ENCODE data around the gene PRPSAP1.

The PRPSAP1 gene

DNA sequence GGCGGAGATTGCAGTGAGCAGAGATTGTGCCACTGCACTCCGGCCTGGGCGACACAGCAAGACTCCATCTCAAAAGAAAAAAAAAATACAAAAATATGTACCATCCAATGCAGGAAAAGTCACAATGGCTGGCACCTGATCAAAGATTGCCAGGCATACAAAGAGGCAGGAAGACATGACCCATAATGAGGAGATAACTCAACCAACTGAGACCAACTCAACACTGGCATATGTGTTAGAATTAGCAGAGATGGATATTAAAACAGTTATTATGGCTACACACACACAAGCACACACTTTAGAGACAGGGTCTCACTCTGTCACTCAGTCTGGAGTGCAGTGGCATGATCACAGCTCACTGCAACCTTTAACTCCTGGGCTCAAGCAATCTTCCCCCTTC lies 56.3 kb downstream of the PRPSAP1 start:
- no peak for DNase-seq (ENCODE audit: low read depth)
- no peak for TF ChIP-seq CTCF (IDR thresholded peaks at IDR 0.05; ENCODE audit: low read length, missing control alignments)
- no peak overlapping the region for H3K4me3 ChIP-seq (replicated peaks; ENCODE audit: low read depth, low read length)

DNA sequence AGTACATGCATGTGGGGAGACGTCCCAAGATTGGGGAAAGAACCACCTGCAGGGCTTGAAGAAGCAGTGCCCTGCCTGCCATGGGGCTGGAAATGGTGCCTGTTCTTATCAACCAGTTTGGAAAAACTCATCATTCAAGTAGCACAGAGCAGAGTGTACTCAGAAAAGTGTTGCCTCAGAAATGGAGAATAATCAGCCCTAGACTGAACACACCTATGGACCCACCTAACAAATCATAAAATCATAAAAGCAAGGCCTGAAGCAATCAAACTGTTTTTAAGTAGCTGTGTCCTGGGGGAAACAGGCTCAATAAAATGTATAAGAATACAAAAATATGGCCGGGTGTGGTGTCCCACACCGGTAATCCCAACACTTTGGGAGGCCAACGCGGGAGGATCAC lies 56.8 kb downstream of the PRPSAP1 start:
- no peak overlapping the region for H3K4me3 ChIP-seq (replicated peaks; ENCODE audit: low read depth, low read length)
- TF ChIP-seq CTCF (IDR thresholded peaks at IDR 0.05; ENCODE audit: low read length, missing control alignments), result no peak
- DNase-seq (ENCODE audit: low read depth), result no peak

DNA sequence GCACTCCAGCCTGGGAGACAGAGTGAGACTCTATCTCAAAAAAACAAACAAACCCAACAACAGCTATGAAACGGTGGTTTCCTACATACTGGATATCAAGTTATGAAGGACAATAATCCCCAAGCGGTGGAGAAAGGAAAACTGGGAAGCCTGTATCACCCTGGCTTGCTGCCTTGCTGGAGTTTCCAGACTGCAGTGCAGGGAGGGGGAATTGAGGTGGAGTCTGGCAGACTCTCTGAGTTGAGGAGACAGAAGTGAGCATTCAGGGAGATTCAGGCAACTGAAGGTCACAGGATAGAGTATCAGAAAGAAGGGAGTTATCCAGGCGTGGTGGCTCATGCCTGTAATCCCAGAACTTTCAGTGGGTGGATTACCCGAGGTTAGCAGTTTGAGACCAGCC lies 57.5 kb downstream of the PRPSAP1 start:
- no peak overlapping the region for H3K4me3 ChIP-seq (replicated peaks; ENCODE audit: low read depth, low read length)
- DNase-seq (ENCODE audit: low read depth), result no peak
- TF ChIP-seq CTCF (IDR thresholded peaks at IDR 0.05; ENCODE audit: low read length, missing control alignments), result no peak

DNA sequence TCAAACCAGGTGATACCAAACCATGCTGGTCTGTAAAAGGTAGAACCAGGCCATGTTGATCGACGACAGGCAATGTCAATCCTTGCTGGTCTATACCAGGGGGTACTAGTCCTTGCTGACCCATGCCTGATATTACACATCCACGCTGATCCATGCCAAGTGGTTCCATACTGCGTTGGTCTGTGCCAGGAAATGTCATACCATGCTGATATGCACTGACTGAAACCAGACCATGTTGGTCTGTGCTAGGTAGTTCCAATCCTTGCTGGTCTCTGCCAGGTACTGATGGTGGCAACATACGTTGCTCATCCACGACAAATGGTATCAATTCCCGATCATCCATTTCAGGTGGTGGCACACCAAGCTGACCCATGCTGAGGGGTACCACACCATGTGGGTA lies 60.6 kb downstream of the PRPSAP1 start:
- DNase-seq (ENCODE audit: low read depth), result no peak
- TF ChIP-seq CTCF (IDR thresholded peaks at IDR 0.05; ENCODE audit: low read length, missing control alignments), result no peak
- no peak overlapping the region for H3K4me3 ChIP-seq (replicated peaks; ENCODE audit: low read depth, low read length)

DNA sequence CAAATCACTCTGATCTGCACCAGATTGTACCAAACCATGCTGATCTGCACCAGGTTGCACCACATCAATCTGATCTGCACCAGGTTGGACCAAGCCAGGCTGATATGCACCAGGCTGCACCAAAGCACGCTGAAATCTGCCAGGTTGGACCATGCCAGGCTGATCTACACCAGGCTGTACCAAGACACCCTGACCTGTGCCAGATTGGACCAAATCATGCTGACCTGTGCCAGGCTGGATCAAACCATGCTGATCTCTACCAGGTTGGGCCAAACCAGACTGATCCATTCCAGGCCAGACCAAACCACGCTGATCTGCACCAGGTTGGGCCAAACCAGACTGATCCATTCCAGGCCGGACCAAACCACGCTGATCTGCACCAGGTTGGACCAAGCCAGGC lies 61.1 kb downstream of the PRPSAP1 start:
- DNase-seq (ENCODE audit: low read depth), result no peak
- TF ChIP-seq CTCF (IDR thresholded peaks at IDR 0.05; ENCODE audit: low read length, missing control alignments), result no peak
- H3K4me3 ChIP-seq (replicated peaks; ENCODE audit: low read depth, low read length), result no peak overlapping the region

DNA sequence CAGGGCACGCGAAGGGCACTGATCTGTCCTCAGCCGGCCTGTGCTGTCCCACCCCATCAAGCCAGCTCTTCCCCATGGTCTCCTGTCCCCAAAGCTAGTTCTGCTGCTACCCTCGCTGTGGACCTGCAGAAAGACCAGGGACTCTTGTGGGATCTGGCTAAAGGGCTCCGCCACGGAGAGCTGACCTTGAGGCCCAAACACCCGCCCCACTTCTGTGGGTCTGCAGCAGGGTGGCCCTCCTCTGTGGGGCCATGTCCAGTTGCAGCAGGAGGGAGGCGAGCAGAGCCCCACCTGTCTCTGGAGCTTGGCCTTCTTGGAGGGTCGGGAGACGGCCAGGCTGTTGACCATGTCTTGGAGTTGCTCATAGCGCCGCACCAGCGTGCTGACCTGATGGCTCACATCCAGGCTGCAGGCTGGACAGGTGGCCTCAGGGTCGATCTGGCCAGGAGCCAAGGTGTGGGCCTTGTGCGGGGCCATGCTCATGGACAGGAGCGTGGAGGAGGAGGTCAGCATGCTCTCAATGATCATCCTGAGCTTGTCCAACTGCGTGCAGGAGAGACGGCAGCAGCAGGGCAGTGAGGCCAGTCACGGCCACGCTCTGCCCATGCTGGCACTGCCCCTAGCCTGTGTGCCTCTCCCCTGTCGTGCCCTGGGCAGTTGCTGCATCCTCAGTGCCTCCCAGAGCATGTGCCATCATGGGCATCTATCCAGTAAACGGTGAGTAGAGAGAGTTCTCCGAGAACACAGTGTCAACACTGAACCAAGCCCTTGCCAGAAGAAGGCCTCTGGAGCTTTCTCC lies 71.9 kb downstream of the PRPSAP1 start:
- TF ChIP-seq CTCF (IDR thresholded peaks at IDR 0.05; ENCODE audit: low read length, missing control alignments), result no peak
- no peak overlapping the region for H3K4me3 ChIP-seq (replicated peaks; ENCODE audit: low read depth, low read length)
- DNase-seq (ENCODE audit: low read depth), result no peak

DNA sequence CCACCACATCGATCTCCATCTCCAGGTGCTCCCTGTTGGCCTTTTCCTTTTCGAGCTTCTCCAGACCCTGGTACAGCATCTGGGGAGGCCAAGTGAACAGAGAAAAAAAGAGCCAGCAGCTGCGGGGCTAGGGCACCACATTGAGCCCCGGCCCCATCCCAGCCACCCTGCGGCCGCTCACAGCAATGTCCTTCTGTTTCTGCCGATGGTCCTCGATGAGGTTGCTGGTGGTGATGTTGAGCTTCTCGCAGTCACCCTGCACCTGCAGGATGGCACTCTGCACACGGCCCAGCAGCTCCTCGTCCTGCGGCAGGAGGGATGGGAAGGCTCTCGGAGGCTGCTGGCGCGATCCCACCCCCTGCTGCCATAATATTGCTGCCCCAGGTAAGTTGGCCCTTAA lies 73.1 kb downstream of the PRPSAP1 start:
- TF ChIP-seq CTCF (IDR thresholded peaks at IDR 0.05; ENCODE audit: low read length, missing control alignments), result no peak
- H3K4me3 ChIP-seq (replicated peaks; ENCODE audit: low read depth, low read length), result no peak overlapping the region
- no peak for DNase-seq (ENCODE audit: low read depth)
